GM19372 (cell line): ENCODE measurements around the gene SEMA5A.

Source experiments
- ATAC-seq: cut with Tn5 transposase; IDR thresholded peaks from one replicate; pipeline ENCODE4 v1.9.1; 2021; ENCODE audit warnings: mild to moderate bottlenecking, low read depth, moderate library complexity; ENCODE audit not compliant: unreplicated experiment

The SEMA5A gene

DNA sequence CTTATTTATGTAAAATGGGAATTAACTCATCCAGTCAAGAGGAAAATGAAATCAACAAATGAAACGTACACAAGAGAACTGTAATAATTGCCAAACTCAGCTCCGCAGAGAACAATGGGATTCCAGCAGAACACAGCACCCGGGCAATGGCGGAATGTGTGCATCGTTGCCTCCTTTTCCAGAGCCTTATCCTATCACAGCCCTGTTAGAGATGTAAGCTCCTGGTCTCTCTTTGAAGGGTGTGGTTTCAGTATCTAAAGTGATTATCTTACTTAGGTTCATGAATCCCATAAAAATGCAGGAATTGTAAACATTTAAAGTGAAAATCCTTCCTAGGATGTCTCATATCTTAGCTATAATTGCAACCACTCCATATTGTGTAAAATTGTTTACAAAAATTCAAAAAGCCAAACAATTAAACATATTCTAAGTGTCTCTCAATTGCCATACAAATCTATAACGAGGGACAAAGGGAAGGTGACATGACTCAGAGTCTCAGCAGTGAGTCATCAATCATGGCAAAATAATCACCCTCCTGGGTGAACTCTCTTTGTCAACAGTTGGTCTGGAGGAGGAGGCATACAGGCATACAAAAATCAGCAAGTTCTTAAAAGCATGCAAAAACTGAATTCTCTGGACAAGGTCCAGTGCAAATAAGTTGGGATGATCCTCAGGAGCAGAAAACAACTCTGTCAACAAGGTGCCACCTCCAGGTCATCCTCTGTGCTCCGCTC, 22.6 kb downstream of the SEMA5A start:
- no peak for ATAC-seq

GRCh38 chr5:9519537-9519936, 26.3 kb downstream of the SEMA5A start:
- no peak for ATAC-seq

DNA sequence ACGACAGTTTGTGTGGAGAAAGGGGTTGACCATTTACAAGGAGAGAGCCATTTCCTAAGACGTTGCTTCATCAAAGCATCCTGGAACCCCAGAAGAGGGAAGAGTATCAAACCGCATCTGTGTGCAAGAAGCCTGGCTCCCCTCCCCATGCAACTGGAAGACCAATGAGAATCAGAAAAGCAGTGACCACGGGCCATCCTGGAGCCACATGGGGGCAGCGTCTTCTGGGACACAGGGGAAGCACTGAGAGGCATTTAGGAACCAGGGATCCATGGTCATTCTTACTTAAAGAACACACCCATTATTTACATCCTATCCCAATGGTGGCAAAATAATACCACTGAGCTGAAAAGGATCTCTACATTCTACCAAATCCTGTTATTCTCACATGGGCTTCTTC, 29.3 kb downstream of the SEMA5A start:
- ATAC-seq, result no peak

GRCh38 chr5:9515436-9515835, 30.4 kb downstream of the SEMA5A start:
- no peak for ATAC-seq

- ATAC-seq, result no peak
Observed at GRCh38 chr5:9514968-9515367, 30.9 kb downstream of the SEMA5A start.

DNA sequence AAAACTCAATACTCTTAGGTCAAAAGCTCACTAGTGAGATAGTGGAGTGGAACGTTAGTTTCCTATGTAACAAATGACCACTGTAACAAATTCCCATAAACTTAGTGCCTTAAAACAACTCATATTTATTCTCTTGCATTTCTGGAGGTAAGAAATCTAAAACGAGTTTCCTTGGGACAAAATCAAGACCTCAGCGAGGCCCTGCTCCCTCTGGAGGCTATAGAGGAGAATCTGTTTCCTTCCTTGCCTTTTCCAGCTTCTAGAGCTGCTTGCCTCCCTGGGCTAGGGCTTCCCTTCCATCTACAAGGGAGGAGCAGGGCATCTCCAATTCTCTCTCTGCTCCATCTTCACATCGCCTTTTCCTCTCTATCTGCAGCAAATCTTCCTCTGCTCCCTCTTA, 32.0 kb downstream of the SEMA5A start:
- ATAC-seq, result no peak

- no peak for ATAC-seq
Observed at GRCh38 chr5:9512457-9512856, 33.4 kb downstream of the SEMA5A start.

DNA sequence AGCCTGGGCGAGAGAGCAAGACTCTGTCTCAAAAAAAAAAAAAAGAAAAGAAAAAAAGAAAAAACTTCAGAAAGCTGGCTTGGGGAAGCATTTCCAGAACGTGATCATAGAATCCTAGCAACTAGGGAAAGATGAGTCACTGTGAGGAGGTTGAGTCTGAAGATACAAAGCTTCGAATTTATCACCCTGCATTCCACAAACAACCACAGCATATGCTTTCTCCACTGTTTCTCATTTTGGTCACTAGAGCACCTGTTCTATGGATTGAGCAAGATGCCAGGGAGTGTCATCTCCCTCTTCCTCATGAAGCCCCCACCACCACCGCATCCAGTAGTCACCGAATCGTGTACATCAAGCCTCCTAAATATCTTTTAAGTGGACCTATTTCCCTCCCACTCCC, 37.9 kb downstream of the SEMA5A start:
- no peak for ATAC-seq

- ATAC-seq, result no peak
Observed at GRCh38 chr5:9505225-9505624, 40.6 kb downstream of the SEMA5A start.

GRCh38 chr5:9502864-9503263, 43.0 kb downstream of the SEMA5A start:
- no peak for ATAC-seq

GRCh38 chr5:9502050-9502834, 43.6 kb downstream of the SEMA5A start:
- no peak for ATAC-seq

DNA sequence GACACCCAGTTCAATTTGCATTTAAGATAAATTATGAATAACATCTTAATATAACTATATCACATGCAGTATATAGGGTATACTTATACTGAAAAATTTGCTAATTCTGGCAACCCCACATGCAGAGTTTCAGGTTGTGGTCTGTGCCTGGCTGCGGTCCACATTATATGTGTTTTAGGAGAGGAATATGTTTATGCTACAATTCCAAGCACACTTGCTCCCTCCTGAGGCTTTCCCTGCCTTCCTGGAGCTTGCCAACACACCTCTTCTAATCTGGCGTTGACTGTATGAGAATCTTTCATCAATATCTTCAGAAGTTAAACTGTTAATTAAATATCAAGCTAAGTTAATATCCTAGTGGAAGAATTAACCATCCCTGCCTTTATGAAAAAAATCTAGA, 45.2 kb downstream of the SEMA5A start:
- no peak for ATAC-seq

- ATAC-seq, result no peak
Observed at GRCh38 chr5:9500193-9500592, 45.7 kb downstream of the SEMA5A start.

DNA sequence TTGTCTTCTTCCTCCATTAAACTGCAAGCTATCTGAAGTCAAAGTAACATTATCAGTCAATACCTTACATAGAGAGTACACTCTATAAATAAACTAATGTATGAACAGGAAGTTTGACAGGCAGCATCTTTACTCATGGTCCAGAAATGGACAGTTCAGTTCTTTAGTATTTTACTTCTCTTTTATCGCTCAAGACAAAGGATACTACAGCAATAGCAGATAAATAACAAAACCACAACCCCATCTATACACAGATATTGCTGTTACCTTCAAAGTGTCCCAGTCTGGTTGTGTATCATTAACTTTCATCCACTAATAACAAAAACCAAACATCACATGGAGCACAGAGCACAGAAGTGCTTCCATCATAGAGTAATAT, 46.4 kb downstream of the SEMA5A start:
- ATAC-seq, result peak; percentile 71

DNA sequence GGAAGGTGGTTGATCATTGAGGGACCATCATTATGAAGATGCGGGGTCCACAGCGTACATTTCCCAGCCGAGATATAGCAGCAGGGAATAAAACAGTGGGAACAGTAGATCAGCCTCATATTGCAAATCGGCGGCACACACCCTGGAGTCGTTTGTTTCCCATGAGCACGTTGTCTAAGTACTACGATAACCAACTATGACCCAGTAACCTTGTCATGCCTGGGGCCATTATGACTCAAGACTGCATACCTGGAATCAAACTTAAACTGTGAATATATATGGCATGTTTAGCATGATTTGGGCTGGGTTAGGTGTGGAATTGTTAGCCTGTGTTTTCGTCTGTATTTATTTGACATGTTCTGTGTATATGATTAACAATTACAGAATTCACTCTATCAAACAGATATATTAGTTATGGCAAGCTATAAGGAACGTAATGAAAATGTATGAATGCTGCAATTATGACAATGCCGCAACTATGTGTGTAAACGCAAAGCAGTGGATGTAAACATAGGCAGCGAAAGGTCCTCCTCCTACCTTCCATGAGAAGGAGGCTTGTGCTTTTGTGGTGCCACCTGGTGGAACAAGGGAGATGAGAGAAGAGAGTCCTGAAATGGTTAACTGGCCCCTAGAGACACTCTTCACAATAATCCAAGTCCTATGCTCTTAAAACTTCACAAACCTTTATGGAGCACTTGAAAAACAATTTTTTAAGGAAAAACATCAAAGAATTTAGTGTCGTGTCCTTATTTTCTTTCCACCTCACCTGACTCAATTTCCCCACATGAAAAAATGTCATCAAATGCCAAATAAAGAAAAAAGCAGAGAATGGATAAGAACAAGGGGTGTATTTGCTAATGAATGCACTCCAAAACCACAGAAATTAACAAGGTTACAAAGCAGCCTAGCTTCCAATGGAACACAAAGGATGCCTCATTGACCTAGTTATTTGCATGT, 47.1 kb downstream of the SEMA5A start:
- no peak for ATAC-seq

- ATAC-seq, result no peak
Observed at GRCh38 chr5:9497347-9497746, 48.5 kb downstream of the SEMA5A start.

GRCh38 chr5:9496801-9497200, 49.1 kb downstream of the SEMA5A start:
- ATAC-seq, result no peak

- ATAC-seq, result no peak
Observed at GRCh38 chr5:9495121-9495520, 50.8 kb downstream of the SEMA5A start.

- no peak for ATAC-seq
Observed at GRCh38 chr5:9494301-9494700, 51.6 kb downstream of the SEMA5A start.

GRCh38 chr5:9490494-9491097, 55.3 kb downstream of the SEMA5A start:
- ATAC-seq, result no peak

- ATAC-seq, result no peak
Observed at GRCh38 chr5:9483779-9484178, 62.1 kb downstream of the SEMA5A start.
